HCT116 (cell line): ENCODE results near the gene MARVELD3. TPM values are rescaled to one million over a fixed set of nuclear protein-coding genes. Genes with fewer than 3 reads are reported as not detected.

ENCODE experiments used
- ATAC-seq: fragments of 200-7000 bp; cut with Tn5 transposase; 2 replicates; pipeline ENCODE4 v1.9.1; 2020; ENCODE audit warnings: mild to moderate bottlenecking, moderate library complexity
- BruUV-seq: library from RNA; stranded (reverse); fragments of 400-500 nt; replicated peaks from 2 replicates; lab custom pipeline; 2021; lab: Mats Ljungman, UMichigan
- CTCF ChIA-PET: fragments of 300-600 bp; sonication (Branson Sonifier 250); formaldehyde crosslinking; loops from one replicate; lab custom pipeline; 2021; ENCODE audit warnings: antibody characterized with exemption; lab: Charles Lee
- POLR2A ChIA-PET: fragments of 300-600, 350-600 bp; sonication (Branson Sonifier 250); formaldehyde crosslinking; loops from one replicate; lab custom pipeline; 2021; ENCODE audit warnings: antibody characterized with exemption; lab: Charles Lee
- RAD21 ChIA-PET, 2 experiments: fragments of 300-600 bp; sonication (Branson Sonifier 250); formaldehyde crosslinking; loops; one replicate each; lab custom pipeline; 2023; ENCODE audit warnings: low total read pairs in 2 of 2; ENCODE audit not compliant: uncharacterized antibody in 2 of 2, unreplicated experiment in 2 of 2, low non-redundant PET in 1 of 2; lab: Charles Lee
- DNase-seq: peaks from one replicate; pipeline ENCODE4 v3.0.0-alpha.2; 2010; ENCODE audit warnings: low read depth, low spot score
- H2AFZ ChIP-seq: fragments of 200-600 bp; shearing (Covaris generic), sonication (generic); 2 replicates; pipeline ENCODE4 v1.6.1; 2017; ENCODE audit warnings: low read depth, mixed run types, mixed read lengths, antibody characterized with exemption, low read length; ENCODE audit not compliant: poor library complexity, severe bottlenecking
- H3K27ac ChIP-seq: 2 replicates; pipeline ENCODE4 v1.5.1; 2012; ENCODE audit warnings: low read depth, low read length
- H3K27me3 ChIP-seq: fragments of 200-600 bp; sonication (generic); 2 replicates; pipeline ENCODE4 v1.6.1; 2016; ENCODE audit warnings: mixed run types, low read length, mixed read lengths; ENCODE audit not compliant: insufficient read depth
- H3K36me3 ChIP-seq, 2 experiments: fragments of 200-500 bp in 1 of 2; fragments of 200-600 bp in 1 of 2; sonication (Bioruptor generic) in 1 of 2; sonication (generic) in 1 of 2; 2 replicates each; pipeline versions ENCODE4 v1.5.1 to v1.6.1; 2014 to 2016; ENCODE audit warnings: low read length in 2 of 2, inconsistent platforms in 1 of 2, mixed read lengths in 1 of 2, mixed run types in 1 of 2; ENCODE audit not compliant: insufficient read depth in 2 of 2, control insufficient read depth in 1 of 2
- H3K4me1 ChIP-seq, 2 experiments: fragments of 200-600 bp in 1 of 2; sonication (generic) in 1 of 2; 2 replicates each; pipeline versions ENCODE4 v1.5.1 to v1.6.1; 2012 to 2017; ENCODE audit warnings: low read length in 2 of 2, inconsistent platforms in 1 of 2, mild to moderate bottlenecking in 1 of 2, mixed read lengths in 1 of 2, mixed run types in 1 of 2, moderate library complexity in 1 of 2; ENCODE audit not compliant: insufficient read depth in 2 of 2, control insufficient read depth in 1 of 2
- H3K4me2 ChIP-seq: fragments of 200-600 bp; sonication (generic); 2 replicates; pipeline ENCODE4 v1.6.1; 2017; ENCODE audit warnings: mixed run types, low read length, mixed read lengths
- H3K4me3 ChIP-seq, 2 experiments: fragments of 200-600 bp in 1 of 2; sonication (generic) in 1 of 2; replicated peaks in 1 of 2; 2 replicates each; pipeline ENCODE4 v1.5.1; 2011 to 2016; ENCODE audit warnings: low read length in 2 of 2, control low read depth in 1 of 2, low read depth in 1 of 2, mild to moderate bottlenecking in 1 of 2, mixed read lengths in 1 of 2, mixed run types in 1 of 2
- H3K79me2 ChIP-seq: fragments of 200-600 bp; sonication (generic); 2 replicates; pipeline ENCODE4 v1.6.1; 2017; ENCODE audit warnings: mild to moderate bottlenecking, mixed run types, low read length, moderate library complexity, mixed read lengths; ENCODE audit not compliant: insufficient read depth
- H3K9ac ChIP-seq: fragments of 200-600 bp; sonication (generic); 2 replicates; pipeline ENCODE4 v1.6.1; 2016; ENCODE audit warnings: low read length, mixed read lengths
- H3K9me2 ChIP-seq: fragments of 200-600 bp; sonication (generic), shearing (Covaris generic); 2 replicates; pipeline ENCODE4 v1.6.1; 2017; ENCODE audit warnings: mixed run types, mild to moderate bottlenecking, moderate library complexity; ENCODE audit not compliant: insufficient read depth
- H3K9me3 ChIP-seq, 2 experiments: fragments of 200-500 bp in 1 of 2; fragments of 200-600 bp in 1 of 2; sonication (Bioruptor generic) in 1 of 2; sonication (generic) in 1 of 2; 2 replicates each; pipeline ENCODE4 v1.6.1; 2014 to 2017; ENCODE audit warnings: low read length in 2 of 2, mixed read lengths in 2 of 2, inconsistent platforms in 1 of 2, low read depth in 1 of 2, mild to moderate bottlenecking in 1 of 2, mixed run types in 1 of 2, moderate library complexity in 1 of 2; ENCODE audit not compliant: control insufficient read depth in 1 of 2, insufficient read depth in 1 of 2
- H4K20me1 ChIP-seq: fragments of 200-600 bp; sonication (generic), shearing (Covaris generic); 2 replicates; pipeline ENCODE4 v1.6.1; 2017; ENCODE audit warnings: mixed run types, mild to moderate bottlenecking, moderate library complexity; ENCODE audit not compliant: insufficient read depth
- CTCF ChIP-seq, 3 experiments: fragments of 200-600 bp in 1 of 3; sonication (generic) in 1 of 3; IDR thresholded peaks in 2 of 3; conservative IDR thresholded peaks in 1 of 3; 2 replicates each; pipeline ENCODE4 v1.5.1; 2012 to 2017; ENCODE audit warnings: low read depth in 2 of 3, low read length in 2 of 3, antibody characterized with exemption in 1 of 3, borderline replicate concordance in 1 of 3, control low read depth in 1 of 3, mild to moderate bottlenecking in 1 of 3, mixed read lengths in 1 of 3, mixed run types in 1 of 3, moderate library complexity in 1 of 3; ENCODE audit not compliant: insufficient read depth in 1 of 3
- EGR1 ChIP-seq: IDR thresholded peaks from 2 replicates; pipeline ENCODE4 v1.6.1; 2012; ENCODE audit warnings: low read depth
- ELF1 ChIP-seq: IDR thresholded peaks from 2 replicates; pipeline ENCODE4 v1.6.1; 2012; ENCODE audit warnings: low read depth, borderline replicate concordance
- EZH2phosphoT487 ChIP-seq: fragments of 200-600 bp; IDR thresholded peaks from 2 replicates; pipeline ENCODE4 v1.6.1; 2018; ENCODE audit warnings: antibody characterized with exemption, borderline replicate concordance
- JUND ChIP-seq: IDR thresholded peaks from 2 replicates; pipeline ENCODE4 v1.6.1; 2012
- REST ChIP-seq: IDR thresholded peaks from 2 replicates; pipeline ENCODE4 v1.6.1; 2012; ENCODE audit warnings: low read depth
- SIN3A ChIP-seq: IDR thresholded peaks from 2 replicates; pipeline ENCODE4 v1.6.1; 2012; ENCODE audit warnings: low read depth
- SP1 ChIP-seq: IDR thresholded peaks from 2 replicates; pipeline ENCODE4 v1.6.1; 2012; ENCODE audit warnings: low read depth
- SRF ChIP-seq: IDR thresholded peaks from 2 replicates; pipeline ENCODE4 v1.6.1; 2012; ENCODE audit warnings: low read depth
- TCF7L2 ChIP-seq: IDR thresholded peaks from 2 replicates; pipeline ENCODE4 v1.7.0; 2011; ENCODE audit warnings: borderline replicate concordance, inconsistent platforms; ENCODE audit not compliant: insufficient read depth, insufficient read length; ENCODE audit errors: extremely low read depth
- YY1 ChIP-seq: IDR thresholded peaks from 2 replicates; pipeline ENCODE4 v1.6.1; 2011; ENCODE audit warnings: low read length, low read depth, moderate library complexity, mild to moderate bottlenecking; ENCODE audit not compliant: insufficient replicate concordance; ENCODE audit errors: extremely low read depth
- ZFX ChIP-seq: fragments of 450-650 bp; IDR thresholded peaks from 2 replicates; pipeline ENCODE4 v1.6.1; 2017
- ZNF274 ChIP-seq: fragments of 200-500 bp; sonication (Bioruptor generic); IDR thresholded peaks from 2 replicates; pipeline ENCODE4 v1.6.1; 2014; ENCODE audit warnings: mild to moderate bottlenecking, low read depth, low read length, inconsistent platforms
- intact Hi-C: fragments of 100-400 bp; cut with micrococcal nuclease; formaldehyde crosslinking; loops from 2 replicates; pipeline ENCODE4 v1.10.0; 2022
- total RNA-seq: library from RNA; stranded (reverse); gene quantifications from one replicate; pipeline ENCODE4 v1.2.1, GENCODE V29; 2021; ENCODE audit not compliant: unreplicated experiment
- TF ChIP-seq, protein P1 (sequence below): IDR thresholded peaks from 2 replicates; pipeline ENCODE4 v1.6.1; 2011; ENCODE audit warnings: mild to moderate bottlenecking, low read length, moderate library complexity; ENCODE audit not compliant: insufficient replicate concordance; ENCODE audit errors: extremely low read depth
- TF ChIP-seq, protein P2 (sequence below): IDR thresholded peaks from 2 replicates; pipeline ENCODE4 v1.6.1; 2012
- TF ChIP-seq, protein P3 (sequence below): IDR thresholded peaks from 2 replicates; pipeline ENCODE4 v1.6.1; 2012

MARVELD3 gene
- total RNA-seq, 1 experiment from 2014 or later = 20.9 TPM

GRCh38 chr16:71674229-71674628, 48.2 kb downstream of the MARVELD3 start:
- no TSS peak for BruUV-seq
- Histone ChIP-seq H2AFZ (no peak overlapping the region), H3K4me1 (no peaks in the 10 kb centered on the region), H3K9me3 (no peaks in the 10 kb centered on the region), H3K9me2 (no peaks in the 10 kb centered on the region), H3K79me2 (no peaks in the 10 kb centered on the region), H3K4me3 (no peak overlapping the region), H3K27me3 (no peaks in the 10 kb centered on the region), H3K9ac (no peak overlapping the region), H3K27ac (no peak overlapping the region), H4K20me1 (no peaks in the 10 kb centered on the region), H3K4me2 (no peak overlapping the region)
- intact Hi-C loops = loop anchor here (5.0 kb wide), 1 partner anchor 78 kb away; no protein-coding TSS in a partner anchor
- ATAC-seq = no peak
- RAD21 ChIA-PET = no interaction called here
- POLR2A ChIA-PET = interaction anchor here (0.6 kb wide), 1 partner anchor 927 kb away, joined by 3 read pairs; no protein-coding TSS in a partner anchor
- TF ChIP-seq JUND = no peak
- TF ChIP-seq CTCF (IDR thresholded peaks at IDR 0.05 in 2 of 3, conservative IDR thresholded peaks at IDR 0.05 in 1 of 3; ENCODE audit: borderline replicate concordance in 1 of 3, insufficient read depth in 1 of 3, low read depth in 2 of 3, low read length in 2 of 3) = no peak
- TF ChIP-seq REST = no peak
- no peak for TF ChIP-seq ELF1
- TF ChIP-seq, protein P1, sequence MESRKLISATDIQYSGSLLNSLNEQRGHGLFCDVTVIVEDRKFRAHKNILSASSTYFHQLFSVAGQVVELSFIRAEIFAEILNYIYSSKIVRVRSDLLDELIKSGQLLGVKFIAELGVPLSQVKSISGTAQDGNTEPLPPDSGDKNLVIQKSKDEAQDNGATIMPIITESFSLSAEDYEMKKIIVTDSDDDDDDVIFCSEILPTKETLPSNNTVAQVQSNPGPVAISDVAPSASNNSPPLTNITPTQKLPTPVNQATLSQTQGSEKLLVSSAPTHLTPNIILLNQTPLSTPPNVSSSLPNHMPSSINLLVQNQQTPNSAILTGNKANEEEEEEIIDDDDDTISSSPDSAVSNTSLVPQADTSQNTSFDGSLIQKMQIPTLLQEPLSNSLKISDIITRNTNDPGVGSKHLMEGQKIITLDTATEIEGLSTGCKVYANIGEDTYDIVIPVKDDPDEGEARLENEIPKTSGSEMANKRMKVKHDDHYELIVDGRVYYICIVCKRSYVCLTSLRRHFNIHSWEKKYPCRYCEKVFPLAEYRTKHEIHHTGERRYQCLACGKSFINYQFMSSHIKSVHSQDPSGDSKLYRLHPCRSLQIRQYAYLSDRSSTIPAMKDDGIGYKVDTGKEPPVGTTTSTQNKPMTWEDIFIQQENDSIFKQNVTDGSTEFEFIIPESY = no peak
- no peak for TF ChIP-seq TCF7L2
- TF ChIP-seq EGR1 = no peak
- no peak for TF ChIP-seq YY1
- no peak for TF ChIP-seq SRF
- no peak for TF ChIP-seq ZFX
- no peak for TF ChIP-seq SP1
- no peak for TF ChIP-seq EZH2phosphoT487
- no peak for TF ChIP-seq ZNF274
- TF ChIP-seq, protein P2, sequence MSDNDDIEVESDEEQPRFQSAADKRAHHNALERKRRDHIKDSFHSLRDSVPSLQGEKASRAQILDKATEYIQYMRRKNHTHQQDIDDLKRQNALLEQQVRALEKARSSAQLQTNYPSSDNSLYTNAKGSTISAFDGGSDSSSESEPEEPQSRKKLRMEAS = no peak
- TF ChIP-seq SIN3A = no peak
- TF ChIP-seq, protein P3, sequence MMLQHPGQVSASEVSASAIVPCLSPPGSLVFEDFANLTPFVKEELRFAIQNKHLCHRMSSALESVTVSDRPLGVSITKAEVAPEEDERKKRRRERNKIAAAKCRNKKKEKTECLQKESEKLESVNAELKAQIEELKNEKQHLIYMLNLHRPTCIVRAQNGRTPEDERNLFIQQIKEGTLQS = no peak
- TF ChIP-seq, all 23 proteins: peak for 0
- CTCF ChIA-PET = no interaction called here
- H3K36me3 ChIP-seq = peaks cover 9 to 15% of the 10 kb centered on the region in 2 experiments; a peak in 3 of 4 replicates
- no peak for DNase-seq
